Measurements from ENCODE around the gene DST. TPM values are rescaled to one million over a fixed set of nuclear protein-coding genes. Genes with fewer than 3 reads are reported as not detected.

Gene DST
- total and polyA plus RNA-seq, 2 of the 8 experiments (the other 6 are each of a cell fraction or from before 2014, with no cell fraction given), result 49.4 to 116 TPM

- Histone ChIP-seq H2AFZ (ENCODE audit: low read length) (no peak overlapping the region), H3K23ac (ENCODE audit: insufficient read length) (no peak overlapping the region), H2AK5ac (ENCODE audit: low read depth, low read length) (no peak overlapping the region), H2BK120ac (replicated peaks; ENCODE audit: low read depth, low read length) (no peak overlapping the region), H2BK5ac (ENCODE audit: low read depth, low read length) (no peak overlapping the region), H4K5ac (ENCODE audit: insufficient read length, low read depth, low read length) (no peak overlapping the region), H3K18ac (ENCODE audit: extremely low read depth, low read length) (no peak overlapping the region), H4K8ac (ENCODE audit: extremely low read depth, insufficient read depth, low read length) (no peak overlapping the region), H3K56ac (replicated peaks; ENCODE audit: insufficient read length, low read depth, low read length) (no peak overlapping the region), H3K23me2 (ENCODE audit: low read depth, low read length) (peaks cover 2% of the 10 kb centered on the region; the same call in 1 of the 2 replicates), H3K4me2 (ENCODE audit: insufficient read depth in 1 of 2, low read depth in 2 of 2, low read length in 2 of 2) (no peak overlapping the region), H3K79me1 (ENCODE audit: low read depth, low read length) (peaks cover 3% of the 10 kb centered on the region; the same call in 1 of the 2 replicates), H2BK20ac (ENCODE audit: low read length) (no peak overlapping the region), H2BK15ac (ENCODE audit: low read length) (no peak overlapping the region), H3K4ac (replicated peaks; ENCODE audit: insufficient read length, low read depth, low read length) (no peak overlapping the region), H4K20me1 (replicated peaks in 1 of 2; ENCODE audit: control insufficient read depth in 1 of 2, insufficient read depth in 2 of 2, low read length in 2 of 2) (peaks cover 0 to 2% of the 10 kb centered on the region in 2 experiments), H3K79me2 (ENCODE audit: control insufficient read depth in 1 of 2, insufficient read depth in 2 of 2, low read length in 2 of 2) (peaks cover 0 to 24% of the 10 kb centered on the region in 2 experiments; a peak in 2 of 4 replicates), H3K27ac (ENCODE audit: low read depth, low read length) (no peak overlapping the region), H3K4me1 (replicated peaks in 1 of 4; ENCODE audit: control insufficient read depth in 3 of 4, insufficient read depth in 4 of 4, low read length in 3 of 4) (no peaks in the 10 kb centered on the region), H2BK12ac (ENCODE audit: low read depth, low read length) (no peak overlapping the region), H3K9me3 (ENCODE audit: insufficient read depth in 2 of 2, low read depth in 1 of 2, low read length in 1 of 2) (no peaks in the 10 kb centered on the region), H3K9ac (replicated peaks in 1 of 4; ENCODE audit: extremely low read depth in 1 of 4, low read depth in 3 of 4, low read length in 3 of 4) (no peak overlapping the region), H3K4me3 (ENCODE audit: extremely low read depth in 1 of 4, insufficient read depth in 2 of 4, low read depth in 3 of 4, low read length in 4 of 4) (no peak overlapping the region), H3K14ac (ENCODE audit: insufficient read length) (no peak overlapping the region), H3K27me3 (replicated peaks in 1 of 4; ENCODE audit: control insufficient read depth in 3 of 4, extremely low read depth in 1 of 4, insufficient read depth in 3 of 4, low read length in 3 of 4) (no peaks in the 10 kb centered on the region), H3K36me3 (ENCODE audit: control insufficient read depth in 2 of 4, insufficient read depth in 4 of 4, low read length in 3 of 4) (no peaks in the 10 kb centered on the region; a peak in 1 of 8 replicates), H4K91ac (replicated peaks; ENCODE audit: insufficient read length, low read length) (no peak overlapping the region)
- TF ChIP-seq MAFK (IDR thresholded peaks at IDR 0.05; ENCODE audit: low read depth, low read length) (no peak), JUND (IDR thresholded peaks at IDR 0.05; ENCODE audit: low read length) (no peak), TCF12 (IDR thresholded peaks at IDR 0.05; ENCODE audit: low read depth, low read length) (no peak), RFX5 (IDR thresholded peaks at IDR 0.05; ENCODE audit: borderline replicate concordance, low read depth, low read length) (no peak), NANOG (IDR thresholded peaks at IDR 0.05; ENCODE audit: insufficient read depth, low read depth, low read length, poor library complexity, severe bottlenecking) (no peak), SIX5 (IDR thresholded peaks at IDR 0.05; ENCODE audit: low read depth, low read length) (no peak), MAX (IDR thresholded peaks at IDR 0.05) (no peak), HDAC2 (IDR thresholded peaks at IDR 0.05; ENCODE audit: borderline replicate concordance in 1 of 2, low read depth in 2 of 2, low read length in 2 of 2) (no peak)
- ChIA-PET CTCF (ENCODE audit: partially characterized antibody) (interaction anchor here (1.1 to 1.4 kb wide), 2 partner anchors 36 to 174 kb away, joined by 3 read pairs; no protein-coding TSS in a partner anchor), POLR2A (ENCODE audit: partially characterized antibody) (no interaction called here)
- DNase-seq (ENCODE audit: low read depth in 1 of 2, low spot score in 2 of 2) (no peak), FAIRE-seq (no peak)
These were observed 34.9 kb upstream of the DST start for GRCh38 chr6:56677559-56677958.
